Left renal cortex interstitium (tissue), 4 donors: ENCODE results near the gene CCNB1IP1. TPM values are rescaled to one million over a fixed set of nuclear protein-coding genes. Genes with fewer than 3 reads are reported as not detected.

Experiments used
- polyA plus RNA-seq, 4 donors: library from polyadenylated mRNA; unstranded; fragments of 120-200 nt; gene quantifications; one replicate each; pipeline ENCODE4 v1.2.1, GENCODE V29; 2013; ENCODE audit not compliant: insufficient read length in 4 of 4

Gene CCNB1IP1
- polyA plus RNA-seq, 4 donors: 108 to 134 (median 109) TPM

Other genes with a start within 250 kb of the CCNB1IP1 start
- under 1 TPM in 3 of 4 donors, not detected in 1; 0.03 to 0.05 (median 0.05) TPM for gene OR4K17, start 222.5 kb downstream of the CCNB1IP1 start, polyA plus RNA-seq
- gene OR4N5, start 194.5 kb downstream of the CCNB1IP1 start, polyA plus RNA-seq: not detected
- gene OR11G2, start 142.4 kb downstream of the CCNB1IP1 start, polyA plus RNA-seq: under 1 TPM in 1 of 4 donors, not detected in 3; 0.05 TPM
- gene OR11H6, start 109.6 kb downstream of the CCNB1IP1 start, polyA plus RNA-seq: not detected
- under 1 TPM; 0.32 to 0.69 (median 0.54) TPM for gene OR11H7, start 104.3 kb downstream of the CCNB1IP1 start, polyA plus RNA-seq
- gene OR11H4, start 94.0 kb downstream of the CCNB1IP1 start, polyA plus RNA-seq: under 1 TPM in 1 of 4 donors, not detected in 3; 0.14 TPM
- 10 to 100 TPM; 26.3 to 32.4 (median 28.9) TPM for gene TTC5, start 27.3 kb downstream of the CCNB1IP1 start, polyA plus RNA-seq
- gene PARP2, start 10.4 kb upstream of the CCNB1IP1 start, polyA plus RNA-seq: 10 to 100 TPM; 41.5 to 71.9 (median 56.7) TPM
- 10 to 100 TPM; 13.8 to 21.6 (median 16.7) TPM for gene TEP1, start 80.2 kb upstream of the CCNB1IP1 start, polyA plus RNA-seq
- under 1 TPM; 0.40 to 0.46 (median 0.44) TPM for gene KLHL33, start 102.9 kb upstream of the CCNB1IP1 start, polyA plus RNA-seq
- 10 to 100 TPM; 40.5 to 90.4 (median 63.4) TPM for gene OSGEP, start 121.5 kb upstream of the CCNB1IP1 start, polyA plus RNA-seq
- gene APEX1, start 121.9 kb upstream of the CCNB1IP1 start, polyA plus RNA-seq: 100 to 1,000 TPM; 310 to 338 (median 322) TPM
- gene PIP4P1, start 128.2 kb upstream of the CCNB1IP1 start, polyA plus RNA-seq: 10 to 100 TPM; 32.0 to 42.0 (median 33.1) TPM
- gene PNP, start 136.1 kb upstream of the CCNB1IP1 start, polyA plus RNA-seq: 10 to 100 TPM; 55.0 to 95.5 (median 62.3) TPM
- gene RNASE10, start 172.3 kb upstream of the CCNB1IP1 start, polyA plus RNA-seq: under 1 TPM in 2 of 4 donors, not detected in 2; 0.41 to 0.60 TPM
- not detected for gene RNASE9, start 227.8 kb upstream of the CCNB1IP1 start, polyA plus RNA-seq